GM18507 (cell line): Measurements from ENCODE around the gene GSTA4.
"Not testable (repeated sequence)": the region's sequence is repeated elsewhere in the genome, so short reads cannot be mapped to it uniquely, and the experiment has no call there.

Experiments used
- DNase-seq: peaks from one replicate; pipeline ENCODE4 v3.0.0; 2011; ENCODE audit warnings: low read depth; ENCODE audit not compliant: insufficient read length; ENCODE audit errors: extremely low spot score
- FAIRE-seq: peaks from 2 replicates; lab custom pipeline; 2011; peaks lifted over from hg19 to GRCh38; lab: Jason Lieb, UNC

The GSTA4 gene

GRCh38 chr6:52982680-52983079 is 12.4 kb downstream of the GSTA4 start:
- FAIRE-seq (no peak), DNase-seq (no peak)

GRCh38 chr6:52981222-52981900 is 13.7 kb downstream of the GSTA4 start:
- DNase-seq = no peak
- FAIRE-seq = no peak

- DNase-seq (no peak), FAIRE-seq (no peak)
Observed at GRCh38 chr6:52976591-52977035, 18.5 kb downstream of the GSTA4 start.

GRCh38 chr6:52976149-52976548 is 18.9 kb downstream of the GSTA4 start:
- no peak for DNase-seq
- no peak for FAIRE-seq

GRCh38 chr6:52975580-52975979 is 19.5 kb downstream of the GSTA4 start:
- no peak for FAIRE-seq
- no peak for DNase-seq

GRCh38 chr6:52972989-52973388 is 22.1 kb downstream of the GSTA4 start:
- DNase-seq = no peak
- FAIRE-seq = no peak

- FAIRE-seq (no peak), DNase-seq (no peak)
Observed at GRCh38 chr6:52969359-52969758, 25.7 kb downstream of the GSTA4 start.

- DNase-seq (no peak), FAIRE-seq (no peak)
Observed at GRCh38 chr6:52966101-52966500, 29.0 kb downstream of the GSTA4 start.

- FAIRE-seq = no peak
- no peak for DNase-seq
Observed at GRCh38 chr6:52965380-52965779, 29.7 kb downstream of the GSTA4 start.

- FAIRE-seq (no peak), DNase-seq (no peak)
Observed at GRCh38 chr6:52964318-52964717, 30.8 kb downstream of the GSTA4 start.

GRCh38 chr6:52962701-52963100 is 32.4 kb downstream of the GSTA4 start:
- no peak for FAIRE-seq
- DNase-seq = no peak

GRCh38 chr6:52961022-52961421 is 34.1 kb downstream of the GSTA4 start:
- not testable (repeated sequence) for FAIRE-seq

GRCh38 chr6:52960211-52960610 is 34.9 kb downstream of the GSTA4 start:
- DNase-seq, FAIRE-seq: not testable (repeated sequence)

More at GRCh38 chr6:52961022-52961421, 34.1 kb downstream of the GSTA4 start:
- not testable (repeated sequence) for DNase-seq

- FAIRE-seq (no peak), DNase-seq (no peak)
Observed at GRCh38 chr6:52958546-52959255, 36.4 kb downstream of the GSTA4 start.

GRCh38 chr6:52955871-52956270 is 39.2 kb downstream of the GSTA4 start:
- FAIRE-seq = no peak

GRCh38 chr6:52953911-52954839 is 40.9 kb downstream of the GSTA4 start:
- no peak for DNase-seq
- no peak for FAIRE-seq

More at GRCh38 chr6:52955871-52956270, 39.2 kb downstream of the GSTA4 start:
- DNase-seq = no peak

GRCh38 chr6:52946306-52946705 is 48.8 kb downstream of the GSTA4 start:
- FAIRE-seq = no peak
- DNase-seq = no peak

- DNase-seq, FAIRE-seq: not testable (repeated sequence)
Observed at GRCh38 chr6:52942821-52943220, 52.3 kb downstream of the GSTA4 start.

- FAIRE-seq = no peak
- no peak for DNase-seq
Observed at GRCh38 chr6:52942221-52942620, 52.9 kb downstream of the GSTA4 start.

- no peak for DNase-seq
- FAIRE-seq = no peak
Observed at GRCh38 chr6:52937908-52938307, 57.2 kb downstream of the GSTA4 start.
